Kidney (tissue), 14 donors: ENCODE data around the gene ZNF212. TPM values are rescaled to one million over a fixed set of nuclear protein-coding genes. Genes with fewer than 3 reads are reported as not detected.

Experiments used
- DNase-seq, 5 donors: peaks; one replicate each; pipeline ENCODE4 v3.0.0-alpha.2; 2013 to 2020
- FAIRE-seq: peaks from 2 replicates; lab custom pipeline; 2012; peaks lifted over from hg19 to GRCh38; lab: Jason Lieb, UNC
- H3K27ac ChIP-seq, 2 donors: one replicate each; pipeline ENCODE4 v1.7.0; 2013; ENCODE audit warnings: low read depth in 2 of 2, low read length in 2 of 2, inconsistent platforms in 1 of 2
- H3K27me3 ChIP-seq: one replicate; pipeline ENCODE4 v1.7.1; 2013; ENCODE audit warnings: low read length, inconsistent platforms; ENCODE audit not compliant: control insufficient read depth, insufficient read depth
- H3K36me3 ChIP-seq, 3 donors: one replicate each; pipeline versions ENCODE4 v1.7.0 to v1.7.1; 2013; ENCODE audit warnings: low read length in 3 of 3, control low read depth in 1 of 3, inconsistent platforms in 1 of 3; ENCODE audit not compliant: insufficient read depth in 3 of 3, control insufficient read depth in 2 of 3
- H3K4me1 ChIP-seq, 3 donors: one replicate each; pipeline versions ENCODE4 v1.7.0 to v1.7.1; 2013; ENCODE audit warnings: low read length in 3 of 3, inconsistent platforms in 1 of 3, low read depth in 1 of 3; ENCODE audit not compliant: control insufficient read depth in 2 of 3, insufficient read depth in 2 of 3
- H3K4me3 ChIP-seq, 3 donors: one replicate each; pipeline versions ENCODE4 v1.7.0 to v1.8.1; 2013; ENCODE audit warnings: low read length in 3 of 3, control low read depth in 1 of 3, inconsistent platforms in 1 of 3
- H3K9ac ChIP-seq, 3 donors: one replicate each; pipeline versions ENCODE4 v1.7.0 to v1.7.1; 2013; ENCODE audit warnings: low read length in 3 of 3, control low read depth in 1 of 3, inconsistent platforms in 1 of 3
- H3K9me3 ChIP-seq, 3 donors: one replicate each; pipeline versions ENCODE4 v1.7.0 to v1.7.1; 2013; ENCODE audit warnings: low read length in 3 of 3, control low read depth in 1 of 3, inconsistent platforms in 1 of 3; ENCODE audit not compliant: control insufficient read depth in 2 of 3, insufficient read depth in 1 of 3
- CTCF ChIP-seq: IDR thresholded peaks from 3 replicates; pipeline ENCODE4 v1.5.1; 2012; ENCODE audit warnings: mild to moderate bottlenecking, moderate library complexity, borderline replicate concordance; ENCODE audit not compliant: insufficient read depth; ENCODE audit errors: extremely low read depth
- intact Hi-C: fragments of 100-400 bp; cut with DNase I; formaldehyde crosslinking; loops from one replicate; pipeline ENCODE4 v1.11.1; 2022
- polyA plus RNA-seq: library from polyadenylated mRNA; stranded (reverse); fragments of 350-450 nt; fragmentation: Illumina TruSeq; extraction: RNeasy Lipid Tissue Mini Kit (QIAGEN cat#74804); gene quantifications from one replicate; pipeline ENCODE4 v1.2.3, GENCODE V29; 2014; ENCODE audit warnings: low read depth, low replicate concordance; ENCODE audit not compliant: insufficient read depth
- total RNA-seq: library from RNA; stranded (reverse); fragmentation: NEBNext Ultra II Directional; extraction: Animal tissue kit (Norgen Biotek cat#: 25700); gene quantifications from one replicate; pipeline ENCODE4 v1.2.1, GENCODE V29; 2021
- donor health status: control.
- donor health status: control.
- donor health status: control.
- donor health status: control.
- donor health status: control.
- donor health status: DM: yes; HTN: yes; CAD: no.
- donor health status: Normal renal cell carcinoma (clear cell type).

The ZNF212 gene
- total and polyA plus RNA-seq, 2 donors from 2014 or later = 7.9 to 13.4 TPM

GRCh38 chr7:149286811-149287400, 47.5 kb downstream of the ZNF212 start:
- peaks cover 0 to 6% (median 6%) of the 10 kb centered on the region in 3 donors for H3K4me1 ChIP-seq
- DNase-seq (no peak), FAIRE-seq (no peak)
- intact Hi-C loops = no loop called here
- H3K27ac ChIP-seq = no peak overlapping the region
- H3K9me3 ChIP-seq = no peaks in the 10 kb centered on the region
- no peak overlapping the region for H3K4me3 ChIP-seq
- no peaks in the 10 kb centered on the region for H3K27me3 ChIP-seq
- H3K9ac ChIP-seq = no peak overlapping the region
- TF ChIP-seq CTCF = no peak
- no peaks in the 10 kb centered on the region for H3K36me3 ChIP-seq

- no peaks in the 10 kb centered on the region for H3K36me3 ChIP-seq
- FAIRE-seq = no peak
- no peaks in the 10 kb centered on the region for H3K9me3 ChIP-seq
- H3K9ac ChIP-seq = no peak overlapping the region
- H3K4me1 ChIP-seq = peaks cover 0 to 6% (median 6%) of the 10 kb centered on the region in 3 donors
- no peak overlapping the region for H3K27ac ChIP-seq
- intact Hi-C loops = no loop called here
- no peak for TF ChIP-seq CTCF
- H3K4me3 ChIP-seq = no peak overlapping the region
- no peak for DNase-seq
- no peaks in the 10 kb centered on the region for H3K27me3 ChIP-seq
Measured at GRCh38 chr7:149287622-149288021, 48.2 kb downstream of the ZNF212 start.

- no peak for FAIRE-seq
- no peak for DNase-seq
Measured at GRCh38 chr7:149289262-149289661, 49.8 kb downstream of the ZNF212 start.

More at GRCh38 chr7:149289262-149289661, 49.8 kb downstream of the ZNF212 start:
- peaks cover 0 to 6% (median 6%) of the 10 kb centered on the region in 3 donors for H3K4me1 ChIP-seq
- H3K9ac ChIP-seq = no peak overlapping the region
- intact Hi-C loops = no loop called here
- H3K27ac ChIP-seq = no peak overlapping the region
- no peaks in the 10 kb centered on the region for H3K36me3 ChIP-seq
- no peaks in the 10 kb centered on the region for H3K27me3 ChIP-seq
- no peak overlapping the region for H3K4me3 ChIP-seq
- no peaks in the 10 kb centered on the region for H3K9me3 ChIP-seq
- no peak for TF ChIP-seq CTCF
